NCI-H146 treated with DMSO at 0.1 percent for 48 hours (cell line): ENCODE results near the gene SCARB1.

Source experiments
- DNase-seq: peaks from one replicate; lab custom pipeline; 2025; ENCODE audit not compliant: unreplicated experiment; lab: John Stamatoyannopoulos, UW

Gene SCARB1

GRCh38 chr12:124824195-124824594 is 39.5 kb downstream of the SCARB1 start:
- no peak for DNase-seq

- no peak for DNase-seq
Observed at GRCh38 chr12:124823272-124823970, 40.2 kb downstream of the SCARB1 start.

- no peak for DNase-seq
Observed at GRCh38 chr12:124822218-124822617, 41.4 kb downstream of the SCARB1 start.

GRCh38 chr12:124821252-124822200 is 42.1 kb downstream of the SCARB1 start:
- no peak for DNase-seq

- no peak for DNase-seq
Observed at GRCh38 chr12:124820199-124820598, 43.5 kb downstream of the SCARB1 start.

- no peak for DNase-seq
Observed at GRCh38 chr12:124819525-124819924, 44.1 kb downstream of the SCARB1 start.

- DNase-seq, result no peak
Observed at GRCh38 chr12:124819080-124819479, 44.6 kb downstream of the SCARB1 start.

- DNase-seq, result no peak
Observed at GRCh38 chr12:124817076-124818000, 46.3 kb downstream of the SCARB1 start.

- no peak for DNase-seq
Observed at GRCh38 chr12:124816295-124816854, 47.3 kb downstream of the SCARB1 start.

- peak; percentile 10 for DNase-seq
Observed at GRCh38 chr12:124814741-124815613, 48.7 kb downstream of the SCARB1 start.

- no peak for DNase-seq
Observed at GRCh38 chr12:124813782-124814181, 49.9 kb downstream of the SCARB1 start.

- DNase-seq, result no peak
Observed at GRCh38 chr12:124812979-124813378, 50.7 kb downstream of the SCARB1 start.

GRCh38 chr12:124812356-124812755 is 51.3 kb downstream of the SCARB1 start:
- DNase-seq, result no peak

- DNase-seq, result no peak
Observed at GRCh38 chr12:124811633-124812032, 52.0 kb downstream of the SCARB1 start.

- DNase-seq, result no peak
Observed at GRCh38 chr12:124809878-124810277, 53.8 kb downstream of the SCARB1 start.

- DNase-seq, result no peak
Observed at GRCh38 chr12:124809391-124809790, 54.3 kb downstream of the SCARB1 start.

GRCh38 chr12:124808272-124808671 is 55.4 kb downstream of the SCARB1 start:
- no peak for DNase-seq

- DNase-seq, result no peak
Observed at GRCh38 chr12:124805876-124806668, 57.6 kb downstream of the SCARB1 start.

- DNase-seq, result no peak
Observed at GRCh38 chr12:124805050-124805449, 58.6 kb downstream of the SCARB1 start.
